ENCODE results near the gene PTPRZ1.

Gene PTPRZ1

GRCh38 chr7:122055073-122055472 is 182.1 kb downstream of the PTPRZ1 start:
- no peak for TF ChIP-seq CTCF (conservative IDR thresholded peaks at IDR 0.05; ENCODE audit: low read depth, low read length)
- H3K4me3 ChIP-seq (ENCODE audit: low read length), result no peak overlapping the region
- peak; percentile 2 for DNase-seq (ENCODE audit: low read depth)

- TF ChIP-seq CTCF (conservative IDR thresholded peaks at IDR 0.05; ENCODE audit: low read depth, low read length), result no peak
- no peak for DNase-seq (ENCODE audit: low read depth)
- H3K4me3 ChIP-seq (ENCODE audit: low read length), result no peak overlapping the region
Observed at GRCh38 chr7:122056977-122057376, 184.0 kb downstream of the PTPRZ1 start.

GRCh38 chr7:122059542-122059941 is 186.6 kb downstream of the PTPRZ1 start:
- no peak overlapping the region for H3K4me3 ChIP-seq (ENCODE audit: low read length)
- no peak for DNase-seq (ENCODE audit: low read depth)
- TF ChIP-seq CTCF (conservative IDR thresholded peaks at IDR 0.05; ENCODE audit: low read depth, low read length), result no peak

- TF ChIP-seq CTCF (conservative IDR thresholded peaks at IDR 0.05; ENCODE audit: low read depth, low read length), result no peak
- no peak for DNase-seq (ENCODE audit: low read depth)
- H3K4me3 ChIP-seq (ENCODE audit: low read length), result no peak overlapping the region
Observed at GRCh38 chr7:122063146-122063545, 190.2 kb downstream of the PTPRZ1 start.

GRCh38 chr7:122064971-122065370 is 192.0 kb downstream of the PTPRZ1 start:
- no peak for TF ChIP-seq CTCF (conservative IDR thresholded peaks at IDR 0.05; ENCODE audit: low read depth, low read length)
- H3K4me3 ChIP-seq (ENCODE audit: low read length), result no peak overlapping the region
- DNase-seq (ENCODE audit: low read depth), result no peak

- no peak overlapping the region for H3K4me3 ChIP-seq (ENCODE audit: low read length)
- no peak for DNase-seq (ENCODE audit: low read depth)
- no peak for TF ChIP-seq CTCF (conservative IDR thresholded peaks at IDR 0.05; ENCODE audit: low read depth, low read length)
Observed at GRCh38 chr7:122067077-122067476, 194.1 kb downstream of the PTPRZ1 start.

- no peak for TF ChIP-seq CTCF (conservative IDR thresholded peaks at IDR 0.05; ENCODE audit: low read depth, low read length)
- H3K4me3 ChIP-seq (ENCODE audit: low read length), result no peak overlapping the region
Observed at GRCh38 chr7:122068046-122068445, 195.1 kb downstream of the PTPRZ1 start.

More at GRCh38 chr7:122068046-122068445, 195.1 kb downstream of the PTPRZ1 start:
- no peak for DNase-seq (ENCODE audit: low read depth)

Measured in retinal pigment epithelial cell (primary cell).